Activated B cell treated with CpG ODN at 0.5 μM for 24 hours (primary cell): Measurements from ENCODE around the gene LRIF1. TPM values are rescaled to one million over a fixed set of nuclear protein-coding genes. Genes with fewer than 3 reads are reported as not detected.

Source experiments
- ATAC-seq: fragments of 200-7000 bp; cut with Tn5 transposase; one replicate; pipeline ENCODE4 v1.10.0; 2021; ENCODE audit warnings: low read depth, mild to moderate bottlenecking, moderate library complexity
- CTCF ChIA-PET: fragments of 350-600 bp; sonication (Branson Sonifier 250); formaldehyde crosslinking; loops from one replicate; lab custom pipeline; 2021; ENCODE audit warnings: antibody characterized with exemption; lab: Charles Lee
- POLR2A ChIA-PET: fragments of 350-600 bp; sonication (Branson Sonifier 250); formaldehyde crosslinking; loops from one replicate; lab custom pipeline; 2021; ENCODE audit warnings: antibody characterized with exemption; lab: Charles Lee
- DNase-seq: peaks from one replicate; pipeline ENCODE4 v3.0.0; 2022
- H3K27ac Mint-ChIP-seq: one replicate; pipeline ENCODE4 v1.8.0; 2020; ENCODE audit warnings: mixed read lengths
- H3K27me3 Mint-ChIP-seq: one replicate; pipeline ENCODE4 v1.8.0; 2021; ENCODE audit warnings: mixed read lengths
- H3K36me3 Mint-ChIP-seq: one replicate; pipeline ENCODE4 v1.8.0; 2021; ENCODE audit warnings: low read depth, mixed read lengths
- H3K4me1 Mint-ChIP-seq: one replicate; pipeline ENCODE4 v1.8.0; 2021; ENCODE audit warnings: mixed read lengths
- H3K4me3 Mint-ChIP-seq: one replicate; pipeline ENCODE4 v1.8.0; 2020; ENCODE audit warnings: mild to moderate bottlenecking, mixed read lengths
- H3K9me3 Mint-ChIP-seq: one replicate; pipeline ENCODE4 v1.8.0; 2020; ENCODE audit warnings: mixed read lengths
- CTCF ChIP-seq: fragments of 200-600 bp; IDR thresholded peaks from one replicate; pipeline ENCODE4 v1.8.0; 2022; ENCODE audit warnings: antibody characterized with exemption, mild to moderate bottlenecking
- intact Hi-C: fragments of 100-400 bp; cut with micrococcal nuclease; formaldehyde crosslinking; loops from one replicate; pipeline ENCODE4 v1.15.1; 2024
- total RNA-seq: library from RNA; stranded (reverse); gene quantifications from 2 replicates; pipeline ENCODE4 v1.2.3, GENCODE V29; 2022

LRIF1 gene
- total RNA-seq, 1 donor from 2014 or later = 17.0 TPM

- peaks cover 7% of the 10 kb centered on the region for H3K9me3 Mint-ChIP-seq
- peaks cover 5% of the 10 kb centered on the region for H3K27me3 Mint-ChIP-seq
- no peaks in the 10 kb centered on the region for H3K36me3 Mint-ChIP-seq
- no peaks in the 10 kb centered on the region for H3K4me1 Mint-ChIP-seq
- no peak overlapping the region for H3K27ac Mint-ChIP-seq
- ATAC-seq (no peak), DNase-seq (no peak)
- CTCF ChIA-PET = no interaction called here
- intact Hi-C loops = loop anchor here (5.0 kb wide), 2 partner anchors 158 to 223 kb away; no protein-coding TSS in a partner anchor
- no peak overlapping the region for H3K4me3 Mint-ChIP-seq
- POLR2A ChIA-PET = no interaction called here
- TF ChIP-seq CTCF = no peak
Observed at GRCh38 chr1:110990541-110990940, 26.8 kb upstream of the LRIF1 start.

DNA sequence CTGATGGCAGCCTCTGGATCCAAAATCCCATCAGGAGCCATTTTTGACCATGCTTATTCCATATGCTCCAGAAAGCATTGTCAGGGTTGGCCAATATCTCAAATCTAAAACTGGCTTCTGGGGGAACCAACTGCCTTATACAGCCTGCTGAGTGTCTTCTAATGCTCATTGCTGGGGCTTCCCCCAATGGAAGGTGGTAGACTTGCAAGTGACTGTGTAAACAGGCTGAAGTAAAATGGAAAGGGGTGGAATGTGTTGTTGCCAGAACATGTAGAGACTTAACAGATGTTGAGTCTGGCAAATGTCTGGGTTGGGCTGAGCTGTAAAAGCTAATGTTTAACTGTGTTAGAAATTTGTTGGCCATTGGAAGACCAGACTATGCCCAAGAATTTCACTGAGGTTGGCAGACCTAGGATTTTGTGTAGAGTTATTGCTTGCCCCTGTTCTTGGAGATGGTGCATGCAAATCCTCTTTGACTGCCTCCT is 22.7 kb upstream of the LRIF1 start:
- ChIA-PET CTCF (no interaction called here), POLR2A (no interaction called here)
- Mint-ChIP-seq H3K4me1 (peaks cover 6% of the 10 kb centered on the region), H3K36me3 (no peaks in the 10 kb centered on the region), H3K4me3 (no peak overlapping the region), H3K9me3 (peaks cover 10% of the 10 kb centered on the region), H3K27me3 (peaks cover 11% of the 10 kb centered on the region), H3K27ac (no peak overlapping the region)
- ATAC-seq (no peak), DNase-seq (no peak)
- no peak for TF ChIP-seq CTCF
- intact Hi-C loops = no loop called here

- ATAC-seq = no peak
- H3K27me3 Mint-ChIP-seq = peaks cover 22% of the 10 kb centered on the region
- DNase-seq = no peak
- H3K36me3 Mint-ChIP-seq = no peaks in the 10 kb centered on the region
- ChIA-PET CTCF (no interaction called here), POLR2A (no interaction called here)
- no peak for TF ChIP-seq CTCF
- no peak overlapping the region for H3K27ac Mint-ChIP-seq
- H3K9me3 Mint-ChIP-seq = peaks cover 11% of the 10 kb centered on the region
- intact Hi-C loops = no loop called here
- H3K4me1 Mint-ChIP-seq = peaks cover 6% of the 10 kb centered on the region
- H3K4me3 Mint-ChIP-seq = no peak overlapping the region
Observed at GRCh38 chr1:110982320-110982719, 18.6 kb upstream of the LRIF1 start.

DNA sequence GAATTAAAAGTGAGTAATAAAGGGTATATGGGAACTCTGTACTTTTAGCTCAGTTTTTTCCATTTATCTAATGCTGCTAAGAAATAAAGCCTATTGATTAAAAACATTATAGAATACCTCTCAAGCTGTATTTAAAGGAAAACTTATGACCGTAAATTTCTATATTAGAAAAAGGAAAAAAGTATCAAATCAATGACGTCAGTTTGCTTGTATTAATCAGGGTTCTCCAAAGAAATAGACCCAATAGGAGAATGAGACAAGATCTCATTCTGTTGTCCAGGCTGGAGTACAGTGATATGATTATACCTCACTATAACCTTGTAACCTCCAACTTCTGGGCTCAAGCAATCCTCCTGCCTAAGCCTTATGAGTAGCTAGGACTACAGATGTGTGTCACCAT is 15.4 kb upstream of the LRIF1 start:
- H3K9me3 Mint-ChIP-seq = peaks cover 19% of the 10 kb centered on the region
- intact Hi-C loops = no loop called here
- ATAC-seq = no peak
- H3K4me3 Mint-ChIP-seq = no peak overlapping the region
- H3K4me1 Mint-ChIP-seq = peaks cover 6% of the 10 kb centered on the region
- POLR2A ChIA-PET = no interaction called here
- H3K36me3 Mint-ChIP-seq = no peaks in the 10 kb centered on the region
- no peak overlapping the region for H3K27ac Mint-ChIP-seq
- DNase-seq = no peak
- peaks cover 26% of the 10 kb centered on the region for H3K27me3 Mint-ChIP-seq
- no peak for TF ChIP-seq CTCF
- CTCF ChIA-PET = no interaction called here

DNA sequence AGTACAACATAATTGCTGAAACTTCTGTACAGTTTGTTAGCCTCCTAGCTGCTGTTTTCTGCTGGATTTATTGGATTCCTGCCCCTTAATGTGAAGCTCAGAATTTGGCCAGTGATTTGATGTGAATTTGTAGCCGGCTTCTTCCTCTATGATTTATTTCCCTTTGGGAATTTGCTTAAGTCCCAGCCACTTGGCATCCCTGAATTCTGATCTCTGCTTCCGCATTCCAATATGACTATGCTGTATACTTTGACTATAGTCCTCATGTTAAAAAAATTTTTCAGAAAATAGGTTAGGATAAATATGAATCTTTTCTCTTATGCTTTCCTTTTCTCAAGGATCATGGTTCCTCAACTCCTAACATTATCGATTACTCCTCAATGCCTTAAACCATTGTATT is 12.4 kb upstream of the LRIF1 start:
- no peak overlapping the region for H3K4me3 Mint-ChIP-seq
- ATAC-seq (no peak), DNase-seq (no peak)
- peaks cover 29% of the 10 kb centered on the region for H3K9me3 Mint-ChIP-seq
- intact Hi-C loops = no loop called here
- TF ChIP-seq CTCF = no peak
- CTCF ChIA-PET = interaction anchor here (1.6 kb wide), 1 partner anchor 16 kb away, joined by 4 read pairs; no protein-coding TSS in a partner anchor
- H3K27ac Mint-ChIP-seq = no peak overlapping the region
- H3K27me3 Mint-ChIP-seq = peaks cover 48% of the 10 kb centered on the region
- H3K36me3 Mint-ChIP-seq = no peaks in the 10 kb centered on the region
- H3K4me1 Mint-ChIP-seq = no peaks in the 10 kb centered on the region
- POLR2A ChIA-PET = no interaction called here
